IPS-18a (cell line): ENCODE data around the gene CLTA.

Experiments
- H3K27ac ChIP-seq: one replicate; pipeline ENCODE4 v1.5.1; 2013; ENCODE audit warnings: low read length
- H3K27me3 ChIP-seq: one replicate; pipeline ENCODE4 v1.6.1; 2013; ENCODE audit warnings: mild to moderate bottlenecking, low read length; ENCODE audit not compliant: control insufficient read depth, insufficient read depth
- H3K36me3 ChIP-seq: one replicate; pipeline ENCODE4 v1.6.1; 2013; ENCODE audit warnings: low read depth, low read length; ENCODE audit not compliant: control insufficient read depth
- H3K4me1 ChIP-seq: one replicate; pipeline ENCODE4 v1.6.1; 2013; ENCODE audit warnings: low read depth, low read length; ENCODE audit not compliant: control insufficient read depth
- H3K4me3 ChIP-seq: one replicate; pipeline ENCODE4 v1.5.1; 2013; ENCODE audit warnings: low read length
- H3K9ac ChIP-seq: one replicate; pipeline ENCODE4 v1.6.1; 2013; ENCODE audit warnings: mild to moderate bottlenecking, low read length, moderate library complexity
- H3K9me3 ChIP-seq: one replicate; pipeline ENCODE4 v1.6.1; 2013; ENCODE audit warnings: low read depth, low read length; ENCODE audit not compliant: control insufficient read depth

The CLTA gene

GRCh38 chr9:36190388-36191289, at the start of gene CLTA:
Gene CLTA, plus strand, starts transcription at chr9:36190921. Its CDS starts 136 bp downstream, at chr9:36191057.
- H3K27me3 ChIP-seq = peaks cover 4% of the 10 kb centered on the region
- H3K27ac ChIP-seq = peak within 1 kb of the TSS; percentile 67
- H3K9ac ChIP-seq = peak within 1 kb of the TSS; percentile 94
- peaks cover 9% of the 10 kb centered on the region for H3K4me1 ChIP-seq
- H3K9me3 ChIP-seq = no peaks in the 10 kb centered on the region
- peaks cover 6% of the 10 kb centered on the region for H3K36me3 ChIP-seq
- peak within 1 kb of the TSS; percentile 87 for H3K4me3 ChIP-seq

GRCh38 chr9:36141288-36141687, 49.4 kb upstream of the CLTA start:
- H3K27me3 ChIP-seq = peaks cover 42% of the 10 kb centered on the region
- no peaks in the 10 kb centered on the region for H3K36me3 ChIP-seq
- H3K4me3 ChIP-seq = no peak overlapping the region
- no peak overlapping the region for H3K27ac ChIP-seq
- H3K9ac ChIP-seq = no peak overlapping the region
- no peaks in the 10 kb centered on the region for H3K9me3 ChIP-seq
- no peaks in the 10 kb centered on the region for H3K4me1 ChIP-seq

GRCh38 chr9:36141761-36142160, 49.0 kb upstream of the CLTA start:
- H3K9ac ChIP-seq = no peak overlapping the region
- no peak overlapping the region for H3K4me3 ChIP-seq
- H3K4me1 ChIP-seq = no peaks in the 10 kb centered on the region
- H3K27me3 ChIP-seq = peaks cover 40% of the 10 kb centered on the region
- no peak overlapping the region for H3K27ac ChIP-seq
- H3K9me3 ChIP-seq = no peaks in the 10 kb centered on the region
- no peaks in the 10 kb centered on the region for H3K36me3 ChIP-seq

GRCh38 chr9:36142510-36143244, 48.0 kb upstream of the CLTA start:
- H3K9me3 ChIP-seq = no peaks in the 10 kb centered on the region
- H3K4me3 ChIP-seq = no peak overlapping the region
- H3K27me3 ChIP-seq = peaks cover 31% of the 10 kb centered on the region
- no peaks in the 10 kb centered on the region for H3K4me1 ChIP-seq
- no peak overlapping the region for H3K27ac ChIP-seq
- H3K36me3 ChIP-seq = no peaks in the 10 kb centered on the region
- H3K9ac ChIP-seq = no peak overlapping the region

GRCh38 chr9:36143245-36143641, 47.5 kb upstream of the CLTA start:
- Histone ChIP-seq H3K4me3 (no peak overlapping the region), H3K4me1 (no peaks in the 10 kb centered on the region), H3K36me3 (no peaks in the 10 kb centered on the region)

GRCh38 chr9:36144309-36145232, 46.1 kb upstream of the CLTA start:
- Histone ChIP-seq H3K4me3 (no peak overlapping the region), H3K27me3 (peaks cover 12% of the 10 kb centered on the region), H3K9ac (no peak overlapping the region), H3K36me3 (no peaks in the 10 kb centered on the region), H3K4me1 (no peaks in the 10 kb centered on the region), H3K9me3 (no peaks in the 10 kb centered on the region), H3K27ac (no peak overlapping the region)

More at GRCh38 chr9:36143245-36143641, 47.5 kb upstream of the CLTA start:
- H3K27me3 ChIP-seq = peaks cover 25% of the 10 kb centered on the region
- H3K9ac ChIP-seq = no peak overlapping the region
- H3K9me3 ChIP-seq = no peaks in the 10 kb centered on the region
- no peak overlapping the region for H3K27ac ChIP-seq

- no peaks in the 10 kb centered on the region for H3K36me3 ChIP-seq
- H3K4me3 ChIP-seq = no peak overlapping the region
- no peaks in the 10 kb centered on the region for H3K4me1 ChIP-seq
- no peaks in the 10 kb centered on the region for H3K27me3 ChIP-seq
- H3K27ac ChIP-seq = no peak overlapping the region
- no peak overlapping the region for H3K9ac ChIP-seq
- no peaks in the 10 kb centered on the region for H3K9me3 ChIP-seq
These were observed 44.8 kb upstream of the CLTA start for GRCh38 chr9:36145970-36146369.

GRCh38 chr9:36146651-36147050, 44.1 kb upstream of the CLTA start:
- no peaks in the 10 kb centered on the region for H3K4me1 ChIP-seq
- H3K27me3 ChIP-seq = no peaks in the 10 kb centered on the region
- H3K9ac ChIP-seq = no peak overlapping the region
- H3K36me3 ChIP-seq = no peaks in the 10 kb centered on the region
- no peak overlapping the region for H3K27ac ChIP-seq
- H3K9me3 ChIP-seq = no peaks in the 10 kb centered on the region
- H3K4me3 ChIP-seq = no peak overlapping the region

GRCh38 chr9:36147441-36148175, 43.1 kb upstream of the CLTA start:
- Histone ChIP-seq H3K4me3 (no peak overlapping the region), H3K27ac (no peak overlapping the region), H3K9me3 (no peaks in the 10 kb centered on the region), H3K4me1 (no peaks in the 10 kb centered on the region), H3K27me3 (no peaks in the 10 kb centered on the region), H3K36me3 (no peaks in the 10 kb centered on the region), H3K9ac (no peak overlapping the region)

- H3K4me1 ChIP-seq = no peaks in the 10 kb centered on the region
- H3K9me3 ChIP-seq = no peaks in the 10 kb centered on the region
- no peak overlapping the region for H3K9ac ChIP-seq
- H3K36me3 ChIP-seq = no peaks in the 10 kb centered on the region
- H3K27me3 ChIP-seq = no peaks in the 10 kb centered on the region
- no peak overlapping the region for H3K27ac ChIP-seq
- no peak overlapping the region for H3K4me3 ChIP-seq
These were observed 42.2 kb upstream of the CLTA start for GRCh38 chr9:36148311-36149051.
